CD4-positive, alpha-beta T cell treated with Interleukin-4 for 1 hour (primary cell): ENCODE measurements around the gene NEIL1.
"Not testable (repeated sequence)": the region's sequence is repeated elsewhere in the genome, so short reads cannot be mapped to it uniquely, and the experiment has no call there.

Experiments
- DNase-seq, 2 donors: peaks; one replicate each; pipeline ENCODE4 v3.0.0-alpha.2; 2020 to 2022

Gene NEIL1

DNA sequence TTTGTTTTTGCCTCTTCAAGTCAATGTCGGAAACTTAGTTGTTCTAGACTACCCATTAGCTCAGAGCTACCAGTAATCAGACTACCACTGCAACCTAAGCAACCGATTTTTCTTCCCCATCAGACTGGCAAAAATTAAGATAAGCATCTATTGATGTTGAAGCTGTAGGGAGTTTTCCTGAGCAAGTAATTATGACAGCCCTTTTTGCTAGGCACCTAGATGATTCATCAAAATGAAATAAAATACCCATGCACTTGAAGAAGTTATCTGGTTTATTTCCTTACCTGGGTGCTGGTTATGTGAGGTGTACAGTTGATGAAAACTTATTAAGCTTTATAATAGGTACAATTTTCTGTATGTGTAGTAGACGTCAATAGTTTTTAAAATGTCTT, 11.5 kb upstream of the NEIL1 start:
- DNase-seq: no peak

DNA sequence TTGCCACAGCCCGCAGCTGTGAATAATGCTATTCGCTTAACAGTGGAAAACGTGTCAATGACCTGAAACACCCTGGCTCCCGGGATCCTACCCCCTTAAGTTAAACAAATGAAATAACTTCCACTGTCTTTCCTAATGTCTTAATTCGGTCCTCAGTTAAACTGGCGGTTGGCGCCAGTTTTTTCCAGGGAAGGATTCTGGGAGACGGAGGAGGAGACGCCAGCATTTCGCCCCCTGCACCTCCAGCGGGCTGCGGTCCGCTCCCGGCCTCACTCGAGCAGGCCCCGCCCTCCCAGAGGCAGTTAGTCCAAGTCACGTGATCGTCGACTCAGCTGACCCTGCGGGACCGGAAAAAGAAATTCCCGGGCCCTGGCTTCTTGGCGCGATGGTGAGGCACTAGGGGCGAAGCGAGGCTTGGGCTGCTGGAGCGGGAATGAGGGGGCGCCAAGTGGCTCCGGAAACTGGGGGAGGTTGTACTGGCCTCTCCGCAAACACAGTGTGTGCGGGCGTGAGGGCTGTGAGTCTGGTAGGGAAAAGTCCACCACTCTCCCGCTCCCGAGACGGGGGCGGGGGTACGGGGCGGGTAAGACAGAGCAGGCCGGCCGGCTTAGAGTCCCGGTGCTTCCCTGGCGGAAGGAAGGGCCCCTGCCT, 11.0 kb upstream of the NEIL1 start, which contains the start of gene COMMD4:
COMMD4 (plus strand) TSS at position 359 of the 651 bp plus-strand sequence; CDS start at position 386, 27 bp downstream.
- peak; percentile 70 to 77 for DNase-seq

DNA sequence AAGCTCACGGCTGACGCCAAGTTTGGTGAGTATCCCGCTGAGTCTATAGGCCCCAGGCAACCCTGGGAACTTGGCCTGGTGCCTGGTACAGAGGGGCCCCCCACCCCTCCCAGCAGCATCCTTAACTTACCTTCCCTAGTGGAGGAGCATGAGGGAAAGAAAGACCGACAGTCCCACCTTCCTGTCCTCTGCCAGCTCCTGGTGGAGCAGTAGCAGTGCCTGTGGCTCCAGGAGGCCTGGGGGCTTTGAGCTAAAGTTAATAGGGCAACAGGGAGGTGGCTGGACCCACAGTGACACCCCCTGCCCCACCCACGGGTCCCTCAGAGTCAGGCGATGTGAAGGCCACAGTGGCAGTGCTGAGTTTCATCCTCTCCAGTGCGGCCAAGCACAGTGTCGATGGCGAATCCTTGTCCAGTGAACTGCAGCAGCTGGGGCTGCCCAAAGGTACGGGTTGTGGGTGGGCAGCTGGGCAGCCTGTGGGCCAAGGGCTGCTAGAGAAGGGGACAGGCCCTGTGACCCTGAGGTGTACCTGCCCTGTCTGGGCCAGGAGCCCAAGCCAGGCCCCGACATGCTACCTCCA, 8.1 kb upstream of the NEIL1 start:
- DNase-seq: no peak

DNA sequence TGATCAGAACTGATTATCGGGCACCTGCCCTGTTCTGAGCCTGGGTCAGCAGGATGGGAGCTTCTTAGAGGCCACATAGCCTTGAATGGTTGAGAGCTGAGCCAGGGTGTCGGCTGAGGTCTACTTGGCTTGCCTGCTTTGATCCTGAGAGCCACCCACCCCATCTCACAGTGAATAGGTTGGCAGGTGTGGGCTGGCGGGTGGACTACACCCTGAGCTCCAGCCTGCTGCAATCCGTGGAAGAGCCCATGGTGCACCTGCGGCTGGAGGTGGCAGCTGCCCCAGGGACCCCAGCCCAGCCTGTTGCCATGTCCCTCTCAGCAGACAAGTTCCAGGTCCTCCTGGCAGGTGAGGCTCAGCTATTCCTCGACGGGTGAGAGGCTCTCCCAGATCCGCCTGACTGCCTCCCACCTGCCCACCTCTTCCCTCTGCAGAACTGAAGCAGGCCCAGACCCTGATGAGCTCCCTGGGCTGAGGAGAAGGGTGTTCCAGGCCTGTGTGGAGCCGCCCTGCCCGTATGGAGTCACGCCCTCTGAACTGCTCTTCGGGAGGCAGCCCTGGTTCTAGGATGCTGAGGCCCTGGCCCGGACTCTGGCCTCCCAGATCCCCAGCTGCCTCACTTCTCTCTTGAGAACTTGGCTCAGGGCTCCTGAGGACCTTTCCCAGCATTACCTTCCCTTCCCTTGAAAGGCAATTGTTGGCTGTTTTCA, 7.2 kb upstream of the NEIL1 start:
- no peak for DNase-seq

DNA sequence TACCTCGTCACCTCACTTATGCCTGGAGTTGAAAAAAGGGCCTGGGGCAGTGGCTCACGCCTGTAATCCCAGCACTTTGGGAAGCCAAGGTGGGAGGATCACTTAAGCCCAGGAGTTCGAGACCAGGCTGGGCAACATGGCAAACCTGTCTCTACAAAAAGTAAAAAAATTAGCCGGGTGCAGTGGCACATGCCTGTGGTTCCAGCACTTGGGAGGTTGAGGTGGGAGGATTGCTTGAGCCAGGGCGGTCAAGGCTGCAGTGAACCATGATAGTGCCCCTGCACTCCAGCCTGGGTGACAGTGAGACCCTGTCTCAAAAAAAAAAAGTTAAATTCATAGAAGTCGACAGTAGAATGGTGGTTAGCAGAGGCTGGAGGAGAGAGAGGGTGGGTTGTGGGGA, 4.6 kb upstream of the NEIL1 start:
- DNase-seq: no peak

DNA sequence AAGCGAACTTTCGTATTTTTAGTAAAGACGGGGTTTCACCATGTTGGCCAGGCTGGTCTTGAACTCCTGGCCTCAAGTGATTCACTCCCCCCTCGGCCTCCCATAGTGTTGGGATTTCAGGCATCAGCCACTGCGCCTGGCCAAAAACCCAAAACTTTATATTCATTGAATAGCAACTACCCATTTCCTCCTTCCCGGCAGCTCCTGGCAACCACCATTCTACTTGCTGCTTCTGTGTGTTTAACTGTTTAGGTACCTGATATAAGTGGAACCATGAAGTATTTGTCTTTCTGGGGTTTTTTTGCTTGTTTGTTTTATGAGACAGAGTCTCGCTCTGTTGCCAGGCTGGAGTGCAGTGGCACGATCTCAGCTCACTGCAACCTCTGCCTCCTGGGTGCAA, 2.9 kb upstream of the NEIL1 start:
- DNase-seq: not testable (repeated sequence)

DNA sequence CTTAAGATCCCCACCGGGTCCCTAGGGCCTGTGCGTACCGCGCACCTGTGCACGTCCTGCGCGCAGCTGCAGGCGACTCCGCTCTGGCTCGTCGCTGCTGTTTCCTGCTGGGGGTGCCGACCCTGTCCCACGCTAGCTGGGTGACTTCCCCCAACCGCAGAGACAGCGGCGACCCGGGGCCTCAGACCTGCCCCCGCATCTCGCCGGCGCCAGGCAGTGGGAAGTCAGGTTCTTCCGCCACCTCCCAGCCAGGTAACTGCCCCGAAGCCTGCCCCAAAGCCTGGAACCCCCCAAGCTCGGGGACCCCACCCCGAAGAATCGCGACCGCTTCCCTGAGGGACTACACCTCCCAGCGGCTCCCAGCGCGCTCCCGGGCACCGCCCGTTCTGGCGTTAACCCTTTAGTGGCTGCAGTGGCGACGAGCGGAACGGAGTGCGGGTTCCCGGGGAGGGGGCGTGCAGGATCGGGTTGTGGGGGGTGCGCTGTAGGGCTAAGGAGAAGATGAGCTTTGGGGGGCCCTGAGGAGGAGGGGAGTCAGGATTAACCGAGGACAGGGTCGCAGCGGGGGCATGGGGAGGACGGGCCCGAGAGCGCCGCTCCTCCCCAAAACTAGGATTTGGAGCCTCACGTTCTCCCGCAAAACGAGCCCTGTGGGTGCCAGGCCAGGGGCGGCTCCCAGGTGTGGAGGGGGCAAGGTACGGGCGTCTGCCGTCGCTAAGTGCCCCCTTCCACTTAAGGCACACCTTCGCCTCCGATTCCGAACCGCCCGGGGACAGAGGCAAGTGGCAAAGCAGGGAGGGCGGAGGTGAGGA, 589 bp downstream of the NEIL1 start:
- DNase-seq: peak; percentile 51 to 87

DNA sequence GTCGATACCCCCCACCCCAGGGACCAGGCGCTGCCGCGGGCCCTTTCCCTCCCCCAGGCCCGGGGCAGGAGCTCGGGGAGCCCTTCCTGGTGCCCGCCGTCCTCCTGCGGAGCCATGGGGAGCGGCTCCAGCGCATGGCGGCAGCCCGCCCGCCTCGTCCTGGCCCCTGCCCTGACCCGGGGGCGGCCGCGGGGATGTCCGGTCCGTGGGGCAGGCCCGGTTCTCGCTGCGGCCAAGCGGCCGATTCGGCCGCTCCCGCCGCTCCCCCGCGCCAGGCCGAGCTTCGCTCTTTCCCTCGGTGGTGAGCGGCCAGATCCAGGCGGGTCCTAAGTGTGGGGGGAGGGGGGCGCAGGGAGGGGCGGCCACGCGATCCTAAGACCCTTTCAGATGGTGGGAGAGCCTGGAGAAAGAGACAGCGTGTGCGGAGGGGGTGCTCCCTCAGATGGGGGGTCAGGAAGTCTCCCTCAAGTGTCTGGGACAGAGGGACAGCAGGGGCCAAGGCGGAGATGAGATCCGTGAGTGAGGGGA, 1.3 kb downstream of the NEIL1 start:
- DNase-seq: no peak

DNA sequence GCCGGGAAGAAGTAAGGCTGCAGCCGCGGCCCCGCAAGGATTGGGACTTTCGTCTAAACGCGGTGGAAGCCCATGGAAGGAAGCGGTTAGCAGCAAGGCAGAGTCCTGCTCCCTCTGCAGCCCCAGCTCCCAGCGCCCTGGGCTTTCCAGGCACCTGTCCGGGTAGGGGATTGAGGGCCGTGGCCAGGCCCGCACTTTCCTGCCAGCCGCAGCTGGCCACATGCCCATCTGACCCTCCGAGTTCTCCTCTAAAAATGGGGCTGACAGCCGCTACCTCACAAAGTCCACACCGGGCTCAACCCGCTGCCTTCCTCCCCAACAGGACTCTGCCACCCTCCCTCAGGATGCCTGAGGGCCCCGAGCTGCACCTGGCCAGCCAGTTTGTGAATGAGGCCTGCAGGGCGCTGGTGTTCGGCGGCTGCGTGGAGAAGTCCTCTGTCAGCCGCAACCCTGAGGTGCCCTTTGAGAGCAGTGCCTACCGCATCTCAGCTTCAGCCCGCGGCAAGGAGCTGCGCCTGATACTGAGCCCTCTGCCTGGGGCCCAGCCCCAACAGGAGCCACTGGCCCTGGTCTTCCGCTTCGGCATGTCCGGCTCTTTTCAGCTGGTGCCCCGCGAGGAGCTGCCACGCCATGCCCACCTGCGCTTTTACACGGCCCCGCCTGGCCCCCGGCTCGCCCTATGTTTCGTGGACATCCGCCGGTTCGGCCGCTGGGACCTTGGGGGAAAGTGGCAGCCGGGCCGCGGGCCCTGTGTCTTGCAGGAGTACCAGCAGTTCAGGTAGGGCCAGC, 1.9 kb downstream of the NEIL1 start:
- DNase-seq: no peak

DNA sequence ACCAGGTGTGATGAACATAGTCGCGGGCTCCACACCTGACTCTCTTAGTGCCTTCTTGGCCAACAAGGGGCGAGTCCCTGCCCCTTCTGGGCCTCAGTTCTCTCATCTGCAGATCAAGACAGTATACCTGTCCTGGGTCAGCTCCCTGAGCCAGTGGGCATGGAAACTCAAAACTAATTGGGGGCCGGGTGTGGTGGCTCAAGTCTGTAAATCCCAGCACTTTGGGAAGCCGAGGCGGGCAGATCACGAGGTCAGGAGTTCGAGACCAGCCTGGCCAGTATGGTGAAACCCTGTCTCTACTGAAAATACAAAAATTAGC, 2.5 kb downstream of the NEIL1 start:
- not testable (repeated sequence) for DNase-seq

DNA sequence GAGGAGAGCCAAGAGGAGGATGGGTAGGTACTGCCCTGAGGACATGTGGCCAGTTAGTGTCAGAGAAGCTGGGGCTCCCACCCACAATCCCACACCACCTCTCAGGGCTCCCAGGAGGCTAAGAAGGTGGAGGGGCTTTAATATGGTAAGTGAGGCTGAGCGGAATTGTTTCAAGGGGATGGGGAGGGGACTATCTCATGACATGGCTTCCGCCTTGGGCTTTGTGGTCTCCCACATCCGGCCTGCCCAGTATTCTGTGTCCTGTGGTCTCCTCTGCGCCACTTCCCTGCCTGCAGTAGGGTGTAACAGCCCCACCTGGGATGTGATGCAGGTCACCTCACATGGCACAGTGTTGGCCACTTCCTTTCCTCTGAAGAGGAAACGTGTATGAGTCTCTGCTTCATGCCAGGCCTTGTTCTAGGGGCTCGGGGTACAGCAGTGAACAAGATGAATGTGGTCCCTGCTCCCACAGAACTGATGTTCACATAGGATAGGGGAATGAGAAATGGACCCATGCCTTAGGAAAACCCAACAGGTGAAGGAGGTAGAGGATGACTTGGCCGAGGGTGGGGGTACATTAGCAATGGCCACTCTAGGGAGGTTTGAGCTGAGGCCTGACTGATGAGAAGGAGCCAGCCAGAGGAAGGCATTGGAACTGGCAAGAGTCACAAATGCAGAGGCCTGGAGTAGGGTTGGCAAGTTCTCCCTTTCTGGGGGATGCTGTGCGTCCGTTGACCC, 3.2 kb downstream of the NEIL1 start:
- peak; percentile 88 to 93 for DNase-seq

DNA sequence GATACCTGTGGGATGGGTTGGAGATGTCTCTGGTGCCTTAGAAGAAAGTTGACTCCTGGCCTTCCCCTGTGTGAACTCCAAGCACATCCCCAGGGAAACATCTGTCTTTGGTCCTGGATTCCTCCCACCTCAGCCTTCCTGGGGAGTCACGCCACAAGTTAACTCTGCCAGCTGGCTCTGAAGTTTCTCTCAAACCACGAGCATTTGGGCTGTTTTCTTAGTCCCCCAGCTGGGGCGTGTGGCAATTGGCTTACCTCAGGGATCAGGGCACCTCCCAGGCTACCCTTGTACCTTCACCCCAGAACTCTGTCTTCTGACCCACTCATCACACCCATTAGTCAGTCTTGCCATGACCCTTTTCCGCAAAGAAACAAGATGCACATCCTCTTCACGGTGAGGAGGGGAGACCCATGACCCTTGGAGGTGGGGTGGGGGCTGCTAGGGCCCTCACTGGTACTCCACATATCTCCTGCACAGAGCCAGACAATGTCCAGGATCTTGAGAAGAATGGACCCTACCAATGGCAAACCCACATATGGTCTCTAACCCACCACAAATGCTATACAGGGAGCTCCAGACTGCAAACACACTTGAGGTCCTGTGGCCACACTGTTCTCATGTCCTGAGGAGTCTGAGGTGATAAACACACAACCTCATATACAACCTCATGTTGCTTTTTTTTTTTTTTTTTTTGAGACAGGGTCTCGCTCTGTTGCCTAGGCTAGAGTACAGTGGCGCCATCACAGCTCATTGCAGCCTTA, 3.9 kb downstream of the NEIL1 start:
- DNase-seq: no peak

DNA sequence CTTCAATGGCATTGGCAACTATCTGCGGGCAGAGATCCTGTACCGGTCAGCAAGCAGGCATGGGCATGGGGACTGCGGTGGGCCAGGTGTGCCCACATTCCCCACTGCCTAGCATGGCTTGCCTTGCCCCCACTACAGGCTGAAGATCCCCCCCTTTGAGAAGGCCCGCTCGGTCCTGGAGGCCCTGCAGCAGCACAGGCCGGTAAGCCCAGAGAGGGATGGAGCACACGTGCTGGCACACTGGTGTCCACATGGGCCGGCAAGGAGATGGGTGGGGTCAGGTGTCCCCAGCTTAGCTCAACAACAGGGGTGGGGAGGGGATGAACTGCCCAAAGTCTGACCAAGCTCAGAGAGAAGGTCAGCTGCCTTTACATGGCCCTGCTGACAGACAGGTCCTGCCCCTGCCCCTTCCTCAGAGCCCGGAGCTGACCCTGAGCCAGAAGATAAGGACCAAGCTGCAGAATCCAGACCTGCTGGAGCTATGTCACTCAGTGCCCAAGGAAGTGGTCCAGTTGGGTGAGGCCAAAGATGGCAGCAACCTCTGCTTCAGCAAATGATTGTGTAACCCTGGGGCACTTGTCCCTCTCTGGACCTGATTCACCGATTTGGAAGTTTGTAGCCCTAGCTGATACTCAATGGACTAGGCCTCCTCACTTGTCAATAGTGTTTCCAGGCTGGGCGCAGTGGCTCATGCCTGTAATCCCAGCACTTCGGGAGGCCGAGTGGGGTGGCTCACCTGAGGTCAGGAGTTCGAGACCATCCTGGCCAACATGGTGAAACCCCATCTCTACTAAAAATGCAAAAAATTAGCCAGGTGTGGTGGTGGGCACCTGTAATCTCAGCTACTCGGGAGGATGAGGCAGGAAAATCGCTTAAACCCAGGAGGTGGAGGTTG, 5.6 kb downstream of the NEIL1 start:
- DNase-seq: no peak

DNA sequence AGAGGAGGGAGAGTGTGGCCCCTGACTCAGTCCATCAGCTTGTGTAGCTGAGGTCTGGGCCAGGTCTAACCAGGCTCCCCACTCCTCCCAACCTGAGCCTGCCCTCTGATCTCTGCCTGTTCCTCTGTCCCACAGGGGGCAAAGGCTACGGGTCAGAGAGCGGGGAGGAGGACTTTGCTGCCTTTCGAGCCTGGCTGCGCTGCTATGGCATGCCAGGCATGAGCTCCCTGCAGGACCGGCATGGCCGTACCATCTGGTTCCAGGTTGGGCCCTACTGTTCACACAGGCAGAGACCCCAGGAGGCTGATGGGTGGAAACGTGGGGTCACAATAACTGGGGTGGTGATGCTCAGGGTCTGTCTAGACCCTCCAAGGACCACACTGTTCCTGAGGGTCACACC, 6.8 kb downstream of the NEIL1 start:
- DNase-seq: no peak

DNA sequence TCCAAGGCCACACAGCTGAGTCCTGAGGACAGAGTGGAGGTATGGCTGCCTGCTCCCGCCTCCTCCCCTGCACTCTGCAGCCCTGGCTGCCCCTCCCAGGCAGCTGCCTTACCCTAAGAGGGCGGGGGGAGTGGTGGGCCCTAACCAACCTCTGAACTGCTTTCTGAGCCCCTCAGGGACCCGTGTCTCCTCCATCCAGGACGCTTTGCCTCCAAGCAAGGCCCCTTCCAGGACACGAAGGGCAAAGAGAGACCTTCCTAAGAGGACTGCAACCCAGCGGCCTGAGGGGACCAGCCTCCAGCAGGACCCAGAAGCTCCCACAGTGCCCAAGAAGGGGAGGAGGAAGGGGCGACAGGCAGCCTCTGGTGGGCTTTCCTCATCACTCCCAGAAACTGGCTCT, 7.6 kb downstream of the NEIL1 start:
- no peak for DNase-seq

DNA sequence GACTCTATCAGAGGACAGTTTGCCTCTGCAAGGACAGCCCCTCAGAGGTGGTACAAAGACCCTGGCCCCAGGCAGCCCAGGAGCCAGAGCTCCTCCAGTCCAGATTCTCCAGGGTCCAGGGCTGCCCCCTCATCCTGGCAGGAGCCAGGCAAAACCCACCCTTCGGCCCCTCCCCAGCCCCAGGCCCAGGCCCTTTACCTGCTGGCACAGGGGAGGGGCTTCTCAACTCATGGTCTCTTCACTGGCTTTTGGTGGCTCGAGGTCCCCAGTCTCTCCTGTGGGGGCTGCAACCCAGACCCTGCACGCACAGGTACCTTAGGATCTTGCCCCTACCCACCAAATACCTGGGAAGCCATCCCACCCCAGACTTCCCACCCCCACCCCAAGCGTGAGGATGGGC, 8.5 kb downstream of the NEIL1 start:
- no peak for DNase-seq

DNA sequence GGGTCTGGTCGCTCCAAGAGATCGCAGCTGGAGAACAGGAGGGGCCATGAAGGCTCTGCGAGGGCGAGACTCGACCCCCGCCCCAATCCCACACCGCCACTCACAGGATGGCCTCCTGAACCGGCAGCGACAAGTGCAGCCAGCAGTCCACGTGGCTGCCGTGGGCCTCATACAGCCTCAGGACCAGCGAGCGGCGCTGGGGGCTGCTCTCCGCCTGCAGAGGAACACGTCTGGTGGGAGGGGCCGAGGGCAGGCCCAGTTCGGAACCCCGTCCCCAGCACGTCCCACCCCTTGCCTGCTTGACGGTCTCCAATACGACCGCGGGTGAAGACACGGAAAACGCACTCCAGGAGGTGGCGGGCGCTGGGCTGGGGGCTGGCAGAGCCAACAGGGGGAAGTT, 9.2 kb downstream of the NEIL1 start:
- DNase-seq: no peak

DNA sequence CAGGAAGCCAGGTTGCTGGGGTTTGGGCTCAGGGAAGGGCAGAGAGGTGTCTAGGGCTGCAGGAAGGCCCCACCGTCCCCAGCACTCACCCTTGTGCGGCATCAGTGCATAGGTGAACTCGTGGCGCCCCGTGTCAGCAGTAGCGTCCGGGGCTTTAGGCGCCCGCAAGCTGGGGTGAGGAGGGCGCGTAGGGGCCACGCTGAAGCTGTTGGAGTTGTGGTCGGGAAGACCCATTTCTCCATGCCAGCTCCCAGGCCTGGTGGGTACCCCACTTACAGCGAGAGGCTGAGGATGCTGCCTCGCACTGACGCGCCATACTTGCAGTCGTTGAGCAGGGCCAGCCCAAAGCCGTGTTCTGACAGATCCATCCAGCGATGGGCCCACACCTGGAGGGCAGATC, 9.7 kb downstream of the NEIL1 start:
- no peak for DNase-seq

DNA sequence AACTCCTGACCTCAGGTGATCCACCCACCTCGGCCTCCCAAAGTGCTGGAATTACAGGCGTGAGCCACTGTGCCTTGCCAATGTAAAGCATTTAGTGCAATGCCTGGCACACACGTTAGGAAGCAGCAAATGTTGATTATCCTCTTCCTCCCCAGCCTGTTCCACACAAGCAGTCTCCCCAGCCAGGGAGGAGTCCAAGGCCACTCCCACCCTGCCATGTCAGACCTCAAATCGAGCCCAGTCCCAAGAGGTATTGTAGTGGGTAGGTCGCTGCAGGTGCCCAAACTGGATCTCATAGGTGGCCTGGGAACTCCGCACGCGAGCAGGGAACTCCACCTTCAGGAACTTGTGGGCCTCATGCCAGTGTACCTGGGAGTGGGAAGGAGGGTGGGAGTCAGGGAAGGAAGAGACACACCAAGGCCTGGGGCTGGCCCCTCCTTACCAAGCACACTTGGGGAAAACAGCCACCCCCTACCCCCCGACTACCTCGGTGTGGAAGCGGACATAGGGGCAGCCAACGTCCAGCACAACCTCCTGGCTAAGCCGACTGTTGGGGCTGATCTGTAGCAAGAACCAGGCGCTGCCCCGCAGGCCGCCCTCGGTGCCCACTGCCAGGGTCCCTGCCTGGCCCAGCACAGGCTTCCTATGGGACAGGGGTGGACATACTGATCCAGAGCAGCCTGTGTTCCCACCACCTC, 11.3 kb downstream of the NEIL1 start:
- DNase-seq: no peak
